ENCODE measurements around the gene NSUN7. TPM values are rescaled to one million over a fixed set of nuclear protein-coding genes. Genes with fewer than 3 reads are reported as not detected.

The NSUN7 gene
- total RNA-seq, 4 donors from 2014 or later, result 8.1 to 37.0 (median 17.3) TPM

DNA sequence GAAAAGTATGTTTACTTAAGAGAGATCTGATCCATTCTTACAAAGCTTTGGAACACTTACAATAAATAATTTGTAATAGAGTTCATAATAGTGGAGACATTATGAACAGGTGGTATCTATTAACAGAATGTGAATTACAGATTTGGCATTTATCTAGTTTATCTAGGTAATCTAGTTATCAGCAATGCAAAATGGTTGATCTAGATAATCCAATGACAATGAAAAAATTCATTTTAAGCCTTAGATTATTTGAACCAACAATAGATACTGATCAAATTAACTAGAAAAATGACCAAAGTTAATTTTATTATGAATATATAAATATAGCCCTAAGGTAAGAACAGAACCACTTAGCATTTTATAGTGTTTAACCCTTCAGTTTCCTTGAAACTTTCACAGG, 10.4 kb upstream of the NSUN7 start:
- in situ Hi-C loops (cut with MboI; ENCODE audit: low pct_ligation_motif_present in 1 of 4, low pct_unique_long_range_greater_than_20kb in 1 of 4, low sequenced_read_pairs in 3 of 4) (loop anchor here in 2 of 4 donors (10.0 to 25.0 kb wide), 2 partner anchors 148 to 155 kb away; no protein-coding TSS in a partner anchor), intact Hi-C loops (cut with DNase I; ENCODE audit: low total_unique reads) (no loop called here)
- H3K36me3 ChIP-seq, result no peaks in the 10 kb centered on the region
- TF ChIP-seq EP300 (IDR thresholded peaks at IDR 0.05; ENCODE audit: low read depth) (no peak), POLR2A (IDR thresholded peaks at IDR 0.05) (no peak), POLR2AphosphoS5 (IDR thresholded peaks at IDR 0.05) (no peak), CTCF (IDR thresholded peaks at IDR 0.05) (no peak)
- no peaks in the 10 kb centered on the region for H3K27me3 ChIP-seq
- no peaks in the 10 kb centered on the region for H3K4me1 ChIP-seq
- no peaks in the 10 kb centered on the region for H3K9me3 ChIP-seq
- H3K27ac ChIP-seq, result no peak overlapping the region
- no peak overlapping the region for H3K4me3 ChIP-seq
- DNase-seq, result no peak

- no peak overlapping the region for H3K27ac ChIP-seq
- TF ChIP-seq EP300 (IDR thresholded peaks at IDR 0.05; ENCODE audit: low read depth) (no peak), CTCF (IDR thresholded peaks at IDR 0.05) (no peak), POLR2A (IDR thresholded peaks at IDR 0.05) (no peak), POLR2AphosphoS5 (IDR thresholded peaks at IDR 0.05) (no peak)
- intact Hi-C loops (cut with DNase I; ENCODE audit: low total_unique reads) (no loop called here), in situ Hi-C loops (cut with MboI; ENCODE audit: low pct_ligation_motif_present in 1 of 4, low pct_unique_long_range_greater_than_20kb in 1 of 4, low sequenced_read_pairs in 3 of 4) (loop anchor here in 2 of 4 donors (10.0 to 25.0 kb wide), 2 partner anchors 143 to 151 kb away; no protein-coding TSS in a partner anchor)
- no peaks in the 10 kb centered on the region for H3K9me3 ChIP-seq
- DNase-seq, result no peak
- no peaks in the 10 kb centered on the region for H3K36me3 ChIP-seq
- H3K27me3 ChIP-seq, result no peaks in the 10 kb centered on the region
- peaks cover 0 to 1% (median 0%) of the 10 kb centered on the region in 4 donors for H3K4me1 ChIP-seq
- 36 to 49% methylated on average over 3 of the region's 3 CpGs for WGBS, 2 donors (ENCODE audit: low coverage in 1 of 2)
- H3K4me3 ChIP-seq, result no peak overlapping the region
Measured at GRCh38 chr4:40744218-40744617, 5.5 kb upstream of the NSUN7 start.

DNA sequence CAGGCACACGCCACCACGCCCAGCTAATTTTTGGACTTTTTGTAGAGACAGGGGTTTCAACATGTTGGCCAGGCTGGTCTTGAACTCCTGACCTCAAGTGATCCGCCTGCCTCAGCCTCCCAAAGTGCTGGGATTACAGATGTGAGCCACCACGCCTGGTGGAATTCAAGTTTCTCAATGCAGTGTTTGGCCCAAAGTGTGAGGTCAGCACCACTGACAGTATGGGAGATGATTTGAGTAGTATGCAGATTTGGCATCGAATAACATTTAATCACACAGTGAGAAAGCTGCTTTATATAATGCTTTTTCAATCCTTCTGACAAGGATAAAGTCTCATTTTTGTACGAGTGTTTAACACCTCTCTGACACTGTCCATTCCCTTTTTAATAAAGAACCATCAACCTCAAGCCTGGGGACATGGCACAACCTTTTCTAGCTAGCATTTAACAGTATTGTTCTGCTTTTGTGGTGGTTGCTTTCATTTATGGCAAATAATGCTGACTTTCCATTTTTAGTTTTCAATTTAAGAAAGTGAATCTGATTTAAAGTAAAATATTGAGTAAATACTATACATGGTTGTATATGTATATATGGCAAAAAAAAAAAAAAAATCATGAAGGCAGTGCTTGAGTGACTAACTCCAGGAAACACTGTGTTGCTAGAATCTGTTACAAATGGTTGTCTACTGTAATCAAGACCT, 4.3 kb upstream of the NSUN7 start:
- in situ Hi-C loops (cut with MboI; ENCODE audit: low pct_ligation_motif_present in 1 of 4, low pct_unique_long_range_greater_than_20kb in 1 of 4, low sequenced_read_pairs in 3 of 4) (loop anchor here in 2 of 4 donors (10.0 to 25.0 kb wide), 2 partner anchors 142 to 149 kb away; no protein-coding TSS in a partner anchor), intact Hi-C loops (cut with DNase I; ENCODE audit: low total_unique reads) (no loop called here)
- Histone ChIP-seq H3K4me1 (peaks cover 0 to 5% (median 1%) of the 10 kb centered on the region in 4 donors), H3K9me3 (no peaks in the 10 kb centered on the region), H3K27me3 (no peaks in the 10 kb centered on the region), H3K27ac (no peak overlapping the region), H3K4me3 (no peak overlapping the region), H3K36me3 (no peaks in the 10 kb centered on the region)
- DNase-seq, result no peak
- no peak for TF ChIP-seq EP300 (IDR thresholded peaks at IDR 0.05; ENCODE audit: low read depth)
- TF ChIP-seq POLR2A (IDR thresholded peaks at IDR 0.05), result no peak
- TF ChIP-seq POLR2AphosphoS5 (IDR thresholded peaks at IDR 0.05), result no peak
- WGBS, 2 donors (ENCODE audit: low coverage in 1 of 2), result 70 to 82% methylated on average over 3 to 6 of the region's 6 CpGs

DNA sequence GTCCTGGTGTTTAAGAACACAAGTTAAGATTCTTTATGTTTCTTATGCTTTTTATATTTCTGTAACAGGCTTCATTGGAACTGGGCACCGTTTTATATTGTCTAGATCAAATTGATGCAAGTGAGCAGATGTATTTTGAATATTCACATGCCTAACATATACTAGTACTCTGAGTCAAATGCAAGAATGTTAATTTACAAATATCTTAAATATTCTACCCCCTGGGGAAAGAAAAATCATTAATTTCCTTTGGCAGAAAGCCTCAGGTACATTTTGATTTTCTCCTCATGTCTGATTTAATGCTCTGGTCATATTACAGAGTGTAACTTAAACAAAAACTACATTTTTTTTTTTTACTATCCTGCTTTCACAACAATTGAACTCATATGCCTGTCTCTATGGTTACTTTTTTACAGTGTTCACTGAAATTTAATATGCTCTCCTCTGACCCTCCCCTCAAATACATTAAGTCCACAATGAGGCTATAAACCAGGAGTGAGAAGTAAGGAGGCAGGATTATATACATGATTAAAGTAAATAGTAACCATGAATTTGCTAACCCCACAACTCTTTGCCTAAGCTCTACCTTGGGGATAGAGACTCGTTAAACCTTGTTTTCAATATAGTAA, 2.4 kb upstream of the NSUN7 start:
- WGBS, 2 donors (ENCODE audit: low coverage in 1 of 2), result 48 to 70% methylated on average over 1 to 2 of the region's 2 CpGs
- in situ Hi-C loops (cut with MboI; ENCODE audit: low pct_ligation_motif_present in 1 of 4, low pct_unique_long_range_greater_than_20kb in 1 of 4, low sequenced_read_pairs in 3 of 4), result loop anchor here in 2 of 4 donors (10.0 to 25.0 kb wide), 2 partner anchors 140 to 147 kb away; no protein-coding TSS in a partner anchor

More for the DNA sequence above, 2.4 kb upstream of the NSUN7 start:
- intact Hi-C loops (cut with DNase I; ENCODE audit: low total_unique reads), result no loop called here
- peaks cover 0 to 5% (median 1%) of the 10 kb centered on the region in 4 donors for H3K4me1 ChIP-seq
- H3K36me3 ChIP-seq, result no peaks in the 10 kb centered on the region
- no peak for DNase-seq
- H3K4me3 ChIP-seq, result no peak overlapping the region
- TF ChIP-seq CTCF (IDR thresholded peaks at IDR 0.05) (no peak), EP300 (IDR thresholded peaks at IDR 0.05; ENCODE audit: low read depth) (no peak), POLR2A (IDR thresholded peaks at IDR 0.05) (no peak), POLR2AphosphoS5 (IDR thresholded peaks at IDR 0.05) (no peak)
- no peaks in the 10 kb centered on the region for H3K27me3 ChIP-seq
- no peak overlapping the region for H3K27ac ChIP-seq
- H3K9me3 ChIP-seq, result no peaks in the 10 kb centered on the region

Measured in transverse colon (tissue), 4 donors.